Hepatocyte (in vitro differentiated cells): ENCODE measurements around the gene NR2F2. TPM values are rescaled to one million over a fixed set of nuclear protein-coding genes. Genes with fewer than 3 reads are reported as not detected.

Experiments
- DNase-seq: peaks from one replicate; pipeline ENCODE4 v3.0.0-alpha.2; 2016; ENCODE audit warnings: low spot score
- H2AFZ ChIP-seq: fragments of 200-600 bp; sonication (generic); 2 replicates; pipeline ENCODE4 v1.6.0; 2016; ENCODE audit warnings: antibody characterized with exemption, mild to moderate bottlenecking
- H3K27ac ChIP-seq: fragments of 200-600 bp; sonication (generic); 2 replicates; pipeline ENCODE4 v1.5.1; 2016; ENCODE audit warnings: mild to moderate bottlenecking
- H3K27me3 ChIP-seq: fragments of 200-600 bp; sonication (generic); 2 replicates; pipeline ENCODE4 v1.6.1; 2016
- H3K36me3 ChIP-seq: fragments of 200-600 bp; sonication (generic); replicated peaks from 2 replicates; pipeline ENCODE4 v1.5.1; 2016; ENCODE audit warnings: low read depth; ENCODE audit not compliant: insufficient read depth
- H3K4me1 ChIP-seq: fragments of 200-600 bp; sonication (generic); 2 replicates; pipeline ENCODE4 v1.5.1; 2016; ENCODE audit warnings: mild to moderate bottlenecking, moderate library complexity; ENCODE audit not compliant: insufficient read depth
- H3K4me2 ChIP-seq: fragments of 200-600 bp; sonication (generic); 2 replicates; pipeline ENCODE4 v1.6.0; 2016
- H3K4me3 ChIP-seq: fragments of 200-600 bp; sonication (generic); 2 replicates; pipeline ENCODE4 v1.5.1; 2016; ENCODE audit warnings: mild to moderate bottlenecking
- H3K79me2 ChIP-seq: fragments of 200-600 bp; sonication (generic); 2 replicates; pipeline ENCODE4 v1.6.0; 2017; ENCODE audit warnings: mild to moderate bottlenecking
- H3K9me2 ChIP-seq: fragments of 200-600 bp; sonication (generic); replicated peaks from 2 replicates; pipeline ENCODE4 v1.6.0; 2017; ENCODE audit warnings: mild to moderate bottlenecking; ENCODE audit not compliant: insufficient read depth
- H3K9me3 ChIP-seq: fragments of 200-600 bp; sonication (generic); 2 replicates; pipeline ENCODE4 v1.5.1; 2016; ENCODE audit warnings: low read depth, mild to moderate bottlenecking
- H4K20me1 ChIP-seq: fragments of 200-600 bp; sonication (generic); 2 replicates; pipeline ENCODE4 v1.6.0; 2016; ENCODE audit warnings: mild to moderate bottlenecking; ENCODE audit not compliant: insufficient read depth, poor library complexity, severe bottlenecking
- EZH2 ChIP-seq: fragments of 200-600 bp; sonication (generic); IDR thresholded peaks from 2 replicates; pipeline ENCODE4 v1.6.1; 2016; ENCODE audit warnings: antibody characterized with exemption, mild to moderate bottlenecking, borderline replicate concordance
- EZH2phosphoT487 ChIP-seq: fragments of 200-600 bp; sonication (generic); IDR thresholded peaks from one replicate; pipeline ENCODE4 v1.6.1; 2018; ENCODE audit warnings: antibody characterized with exemption, mild to moderate bottlenecking, low read depth, moderate library complexity; ENCODE audit not compliant: unreplicated experiment, severe bottlenecking
- WGBS: methylation state at CpG from one replicate; pipeline ENCODE4 v1.1.6; 2016; ENCODE audit warnings: low lambda C conversion rate; ENCODE audit errors: missing lambda C conversion rate; 5-methylcytosine and 5-hydroxymethylcytosine counted together
- polyA plus RNA-seq: library from polyadenylated mRNA; unstranded; fragments of >200 nt; fragmentation: Nextera tagmentation; extraction: Ambion mirVana; gene quantifications from 2 replicates; pipeline ENCODE4 v1.2.1, GENCODE V29; 2016
- total RNA-seq: library from RNA; depleted of rRNA; stranded (reverse); fragments of >200 nt; gene quantifications from 2 replicates; pipeline ENCODE4 v1.2.3, GENCODE V29; 2014
- TF ChIP-seq, protein P1 (sequence below): fragments of 200-600 bp; sonication (generic); IDR thresholded peaks from 2 replicates; pipeline ENCODE4 v1.5.1; 2016; ENCODE audit warnings: antibody characterized with exemption, mild to moderate bottlenecking; ENCODE audit not compliant: poor library complexity

The NR2F2 gene
- total and polyA plus RNA-seq, 2 experiments from 2014 or later = 23.0 to 27.9 TPM

DNA sequence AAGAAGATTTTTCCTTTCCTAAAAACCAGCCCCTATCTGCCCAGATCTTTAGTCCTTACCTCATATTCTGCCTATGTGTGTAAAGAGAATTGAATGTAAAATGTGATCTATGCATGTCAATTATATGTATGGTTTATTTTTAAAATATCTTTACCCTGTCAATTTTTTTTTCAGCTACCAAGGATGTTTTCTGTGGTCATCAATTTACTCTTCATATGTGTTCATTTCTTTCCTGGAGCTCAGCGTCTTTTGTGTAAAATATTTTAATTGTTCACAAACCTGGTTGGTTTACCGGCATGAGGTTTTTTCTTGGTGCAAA lies 1.7 kb upstream of the NR2F2 start:
- peak overlapping the region; percentile 3 for H3K4me3 ChIP-seq
- H4K20me1 ChIP-seq = peaks cover 19% of the 10 kb centered on the region
- no peak for DNase-seq
- H3K4me1 ChIP-seq = peaks cover 16% of the 10 kb centered on the region
- TF ChIP-seq EZH2phosphoT487 (peak; percentile 25), EZH2 (no peak)
- peaks cover 75% of the 10 kb centered on the region for H3K79me2 ChIP-seq
- peak overlapping the region; percentile 84 for H3K4me2 ChIP-seq
- H3K27me3 ChIP-seq = no peaks in the 10 kb centered on the region
- H3K27ac ChIP-seq = peak overlapping the region; percentile 83
- no peaks in the 10 kb centered on the region for H3K9me3 ChIP-seq
- H3K9me2 ChIP-seq = no peaks in the 10 kb centered on the region
- 70% methylated on average over 2 of the region's 2 CpGs for WGBS
- H2AFZ ChIP-seq = no peak overlapping the region
- H3K36me3 ChIP-seq = no peaks in the 10 kb centered on the region

DNA sequence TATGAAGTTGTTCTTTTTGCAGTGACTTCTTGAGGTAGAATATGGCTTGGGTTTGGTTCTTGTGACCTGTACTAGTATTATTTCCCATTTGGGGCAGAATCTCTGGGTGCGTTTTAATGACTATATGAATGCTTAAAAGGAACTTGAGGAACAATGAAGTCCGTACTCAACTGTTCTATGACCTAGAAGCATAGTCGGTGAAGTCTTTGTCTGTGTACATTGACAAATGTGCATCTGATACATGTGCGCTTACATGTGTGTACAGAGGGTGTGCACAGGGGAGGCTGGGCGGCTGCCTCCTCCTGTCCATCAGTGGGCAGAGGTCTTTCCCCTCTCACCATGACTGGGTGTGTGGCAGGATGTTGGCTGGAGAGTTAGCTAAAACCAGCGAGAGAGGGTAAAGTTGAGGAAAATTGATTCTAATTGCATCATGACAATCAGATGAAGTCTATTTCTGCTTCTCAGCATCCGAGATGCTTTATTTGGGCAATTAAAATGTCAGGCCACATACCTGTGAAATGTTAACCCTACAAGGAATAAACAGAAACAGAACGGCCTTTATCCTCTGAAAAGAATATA lies 1.0 kb upstream of the NR2F2 start:
- H3K27ac ChIP-seq = peak overlapping the region; percentile 83
- no peak for DNase-seq

DNA sequence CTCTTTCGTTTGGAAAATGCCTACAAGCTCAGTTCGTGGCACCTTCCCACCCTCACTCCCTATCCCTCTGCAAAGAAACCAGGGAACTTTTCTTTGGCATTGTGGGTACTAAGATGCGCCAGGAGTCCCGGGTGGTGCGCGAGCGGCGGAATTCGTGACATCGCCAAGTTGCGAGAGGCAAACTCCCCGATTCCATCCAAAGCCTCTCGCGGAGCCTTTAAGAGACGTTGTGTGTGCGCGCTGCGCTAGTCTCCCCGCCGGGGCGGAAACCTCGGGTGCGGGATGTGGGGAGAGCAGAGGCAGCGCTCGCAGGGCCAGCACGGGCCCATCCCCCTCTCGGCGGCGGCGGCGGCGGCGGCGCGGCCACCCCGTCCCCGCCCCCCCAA lies 443 bp upstream of the NR2F2 start:
- Histone ChIP-seq H3K79me2 (peaks cover 77% of the 10 kb centered on the region), H3K27me3 (no peaks in the 10 kb centered on the region), H4K20me1 (peaks cover 31% of the 10 kb centered on the region), H3K27ac (peak overlapping the region; percentile 83), H2AFZ (peak overlapping the region; percentile 45), H3K4me2 (peak overlapping the region; percentile 84), H3K9me2 (no peaks in the 10 kb centered on the region), H3K4me1 (peaks cover 20% of the 10 kb centered on the region), H3K9me3 (no peaks in the 10 kb centered on the region), H3K4me3 (peak overlapping the region; percentile 35), H3K36me3 (no peaks in the 10 kb centered on the region)
- DNase-seq = no peak
- WGBS = under 1% methylated on average over 35 of the region's 37 CpGs
- TF ChIP-seq EZH2 = no peak
- no peak for TF ChIP-seq EZH2phosphoT487
- TF ChIP-seq, protein P1, sequence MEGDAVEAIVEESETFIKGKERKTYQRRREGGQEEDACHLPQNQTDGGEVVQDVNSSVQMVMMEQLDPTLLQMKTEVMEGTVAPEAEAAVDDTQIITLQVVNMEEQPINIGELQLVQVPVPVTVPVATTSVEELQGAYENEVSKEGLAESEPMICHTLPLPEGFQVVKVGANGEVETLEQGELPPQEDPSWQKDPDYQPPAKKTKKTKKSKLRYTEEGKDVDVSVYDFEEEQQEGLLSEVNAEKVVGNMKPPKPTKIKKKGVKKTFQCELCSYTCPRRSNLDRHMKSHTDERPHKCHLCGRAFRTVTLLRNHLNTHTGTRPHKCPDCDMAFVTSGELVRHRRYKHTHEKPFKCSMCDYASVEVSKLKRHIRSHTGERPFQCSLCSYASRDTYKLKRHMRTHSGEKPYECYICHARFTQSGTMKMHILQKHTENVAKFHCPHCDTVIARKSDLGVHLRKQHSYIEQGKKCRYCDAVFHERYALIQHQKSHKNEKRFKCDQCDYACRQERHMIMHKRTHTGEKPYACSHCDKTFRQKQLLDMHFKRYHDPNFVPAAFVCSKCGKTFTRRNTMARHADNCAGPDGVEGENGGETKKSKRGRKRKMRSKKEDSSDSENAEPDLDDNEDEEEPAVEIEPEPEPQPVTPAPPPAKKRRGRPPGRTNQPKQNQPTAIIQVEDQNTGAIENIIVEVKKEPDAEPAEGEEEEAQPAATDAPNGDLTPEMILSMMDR = no peak

More for the DNA sequence above, 1.0 kb upstream of the NR2F2 start:
- Histone ChIP-seq H3K4me3 (peak overlapping the region; percentile 35), H3K27me3 (no peaks in the 10 kb centered on the region), H3K79me2 (peaks cover 76% of the 10 kb centered on the region), H3K4me1 (peaks cover 20% of the 10 kb centered on the region), H3K9me3 (no peaks in the 10 kb centered on the region), H2AFZ (peak overlapping the region; percentile 45), H3K36me3 (no peaks in the 10 kb centered on the region), H3K4me2 (peak overlapping the region; percentile 84), H4K20me1 (peaks cover 25% of the 10 kb centered on the region), H3K9me2 (no peaks in the 10 kb centered on the region)
- WGBS = 39% methylated on average over 8 of the region's 8 CpGs
- TF ChIP-seq, protein P1 = no peak
- TF ChIP-seq EZH2 (no peak), EZH2phosphoT487 (no peak)

DNA sequence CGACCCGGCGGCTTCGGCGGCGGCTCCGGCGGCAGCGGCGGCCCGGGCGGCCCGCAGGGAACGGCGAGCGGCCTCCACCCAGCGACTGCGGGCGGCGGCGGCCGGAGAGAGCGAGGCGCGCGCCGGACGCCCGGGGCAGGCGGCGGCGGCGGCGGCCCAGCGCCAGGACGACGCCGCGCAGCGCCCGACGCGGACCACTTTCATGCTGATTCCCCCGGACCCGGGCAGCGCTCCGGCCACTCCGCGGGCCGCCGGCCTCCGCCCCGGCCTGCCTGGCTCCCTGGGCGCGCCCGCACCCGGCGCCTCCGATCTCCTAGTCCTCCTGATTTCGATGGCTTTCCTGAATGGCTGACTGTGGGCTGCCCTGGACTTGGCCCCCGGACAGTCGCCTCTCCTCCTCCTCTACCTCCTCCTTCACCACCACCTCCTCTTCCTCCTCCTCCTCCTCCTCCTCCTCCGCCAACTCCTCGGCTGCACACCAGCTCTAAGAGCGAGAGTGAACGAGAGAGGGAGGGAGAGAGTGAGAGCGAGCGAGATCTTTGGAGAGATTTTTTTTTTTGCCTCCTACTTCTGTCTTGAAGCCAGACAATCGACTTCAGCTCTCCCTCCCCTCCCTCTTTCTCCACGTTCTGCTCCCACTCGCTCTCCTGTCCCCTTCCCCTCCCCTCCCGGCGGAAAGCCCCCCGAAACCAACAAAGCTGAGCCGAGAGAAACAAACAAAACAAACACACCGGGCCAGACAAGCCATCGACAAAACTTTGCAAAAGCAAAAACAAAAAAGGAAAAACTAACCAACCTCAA lies 844 bp downstream of the NR2F2 start:
- whole genome bisulfite sequencing = under 1% methylated on average over 35 of the region's 77 CpGs

More for the DNA sequence above, 844 bp downstream of the NR2F2 start:
- Histone ChIP-seq H3K9me3 (no peaks in the 10 kb centered on the region), H3K36me3 (no peaks in the 10 kb centered on the region), H3K9me2 (no peaks in the 10 kb centered on the region), H4K20me1 (peaks cover 44% of the 10 kb centered on the region), H3K4me2 (peak overlapping the region; percentile 96), H3K27me3 (no peaks in the 10 kb centered on the region), H3K4me3 (peak overlapping the region; percentile 61), H2AFZ (peak overlapping the region; percentile 22), H3K79me2 (peaks cover 84% of the 10 kb centered on the region), H3K27ac (peak overlapping the region; percentile 97), H3K4me1 (peaks cover 22% of the 10 kb centered on the region)
- TF ChIP-seq EZH2 (no peak), EZH2phosphoT487 (no peak)
- TF ChIP-seq, protein P1 = no peak
- DNase-seq = peak; percentile 75
